HG02938 (cell line): ENCODE results near the gene NFYC.
"Not testable (repeated sequence)": the region's sequence is repeated elsewhere in the genome, so short reads cannot be mapped to it uniquely, and the experiment has no call there.

Experiments
- ATAC-seq: cut with Tn5 transposase; IDR thresholded peaks from one replicate; pipeline ENCODE4 v1.9.1; 2021; ENCODE audit warnings: mild to moderate bottlenecking, moderate library complexity; ENCODE audit not compliant: unreplicated experiment

Gene NFYC

DNA sequence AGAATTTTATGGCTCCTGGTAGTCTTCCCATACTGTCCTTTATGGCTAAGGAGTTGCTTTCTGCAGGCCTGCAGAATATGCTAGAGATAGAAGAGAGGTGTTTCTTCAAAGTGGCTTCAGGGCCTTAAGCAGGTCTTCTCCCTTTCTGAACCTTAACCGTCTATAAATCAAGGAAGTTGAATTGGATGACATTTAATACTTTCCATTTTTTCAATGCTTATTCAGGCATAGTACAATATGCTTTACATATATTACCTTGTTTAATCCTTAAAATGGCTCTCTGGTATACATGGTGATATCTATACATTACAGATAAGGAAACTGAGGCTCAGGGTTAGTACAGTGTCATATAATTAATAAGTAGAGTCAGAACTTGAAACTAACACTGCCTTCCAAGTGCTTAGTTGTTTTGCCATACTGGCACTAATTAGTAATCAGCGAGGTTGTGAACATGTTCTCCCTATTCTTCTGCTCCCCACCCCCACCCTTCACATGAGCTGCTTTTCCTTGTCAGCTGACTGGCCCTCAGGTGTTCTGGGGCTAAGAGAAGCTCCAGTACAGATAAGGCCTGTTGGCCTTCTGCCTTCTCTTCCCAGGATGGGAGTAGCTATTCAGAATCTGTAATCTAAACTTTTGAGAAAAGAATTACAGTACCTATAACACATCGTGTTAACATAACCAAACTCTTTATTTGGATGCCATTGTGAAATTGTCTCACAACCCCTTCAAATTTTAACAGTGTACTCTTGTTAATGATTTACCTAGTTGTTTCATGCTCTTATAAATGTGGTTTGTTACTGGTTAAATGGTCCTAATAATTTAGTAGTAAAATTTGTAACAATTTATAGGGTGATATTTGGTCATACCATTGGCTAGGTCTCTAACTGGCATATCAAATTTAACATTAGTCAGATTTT is 13.6 kb downstream of the NFYC start:
- ATAC-seq = no peak

- ATAC-seq = no peak
Measured at GRCh38 chr1:40706626-40707025, 15.1 kb downstream of the NFYC start.

DNA sequence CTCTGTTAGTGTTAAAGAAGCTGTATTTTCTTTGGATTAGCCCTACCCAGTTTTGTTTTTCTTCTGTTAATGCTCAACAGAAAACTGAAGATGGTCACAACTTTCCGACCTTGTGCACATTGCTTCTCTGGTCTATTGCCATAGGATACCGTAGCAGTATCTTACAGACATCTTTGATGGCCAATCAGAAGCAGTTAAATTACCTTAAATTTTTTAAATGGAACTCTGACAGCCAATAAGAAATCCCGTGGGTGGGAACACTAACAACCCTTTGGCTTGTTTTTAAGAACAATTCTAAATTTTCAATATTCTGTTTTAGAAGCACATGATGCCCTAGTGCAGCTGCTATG is 17.2 kb downstream of the NFYC start:
- ATAC-seq = peak; percentile 63

- peak; percentile 94 for ATAC-seq
Measured at GRCh38 chr1:40709100-40709801, 17.7 kb downstream of the NFYC start.

- no peak for ATAC-seq
Measured at GRCh38 chr1:40709802-40710278, 18.3 kb downstream of the NFYC start.

DNA sequence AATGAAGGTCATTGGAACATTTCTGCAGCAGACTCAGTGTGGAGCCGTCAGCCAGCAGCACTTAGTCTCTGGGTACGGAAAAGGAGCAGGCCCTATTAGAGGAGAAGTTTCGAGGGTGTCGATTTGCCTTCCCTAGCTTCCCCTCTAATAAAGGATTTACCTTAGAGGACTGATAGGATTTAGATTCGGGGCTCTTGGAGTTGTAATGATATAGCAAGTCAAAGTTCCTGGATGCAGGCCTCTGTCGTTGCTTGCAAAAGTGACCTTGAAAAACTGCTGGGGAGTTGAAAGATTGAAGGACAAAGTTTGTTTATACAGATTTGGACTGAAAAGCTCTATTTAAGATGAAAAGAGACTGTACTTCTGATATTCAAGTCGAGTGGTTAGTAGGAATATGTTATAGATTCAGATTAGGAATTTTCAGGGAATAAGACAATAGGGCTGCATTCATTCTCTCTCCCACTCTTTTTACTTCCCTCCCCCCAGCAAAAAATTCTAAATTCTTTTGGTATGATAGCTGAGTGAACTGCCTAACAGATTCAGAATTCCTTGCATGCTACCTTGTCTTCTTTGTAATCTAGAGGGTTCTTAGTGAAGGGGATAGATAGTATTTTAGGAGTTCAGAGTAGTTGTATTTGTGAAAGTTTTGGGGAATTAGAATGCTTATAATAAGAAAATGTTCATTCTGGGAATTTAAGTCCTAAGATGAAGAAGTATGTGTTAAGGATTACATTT is 19.2 kb downstream of the NFYC start:
- no peak for ATAC-seq

DNA sequence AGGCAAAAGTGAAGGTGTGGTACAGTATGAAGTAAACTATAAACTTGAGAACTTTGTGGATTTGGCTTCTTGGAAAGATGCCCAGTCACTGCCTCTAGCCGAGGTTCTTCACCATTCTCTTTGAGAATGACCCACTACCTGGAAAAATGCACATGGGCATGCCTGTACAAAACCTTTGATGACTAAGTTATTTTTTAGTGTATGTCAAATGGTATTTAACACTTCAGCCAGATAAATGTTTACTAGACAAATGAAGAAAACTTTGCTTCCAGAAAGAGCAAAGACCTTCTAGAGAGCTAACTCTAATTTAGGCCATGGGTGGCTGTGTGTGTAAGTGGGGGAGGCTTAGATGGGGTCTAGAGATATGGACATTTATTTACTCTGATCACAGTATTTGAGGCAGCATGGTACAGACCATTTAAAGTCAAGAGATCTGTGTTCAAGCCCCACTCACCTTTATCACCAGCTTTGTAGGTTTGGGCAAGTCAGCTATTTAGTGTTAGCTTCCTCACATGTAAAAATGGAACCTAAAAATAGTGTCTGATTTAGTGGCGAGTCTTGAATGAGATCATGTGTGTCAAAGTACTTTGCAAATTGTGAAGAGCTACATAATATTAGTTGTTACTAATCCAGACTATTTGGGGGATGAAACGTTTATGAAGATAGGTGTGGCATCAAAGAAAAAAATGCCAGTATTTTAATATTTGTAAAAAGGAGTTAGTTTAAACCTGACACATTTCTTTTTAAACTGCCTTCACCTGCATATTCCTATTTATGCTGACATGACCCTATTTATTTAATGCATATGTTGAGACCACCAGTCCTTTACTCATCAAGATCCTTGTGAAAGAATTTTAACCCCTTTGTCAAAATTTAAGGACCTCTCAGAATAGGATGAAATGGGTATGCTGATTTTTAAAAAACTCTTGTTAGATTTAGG is 20.2 kb downstream of the NFYC start:
- ATAC-seq = no peak

DNA sequence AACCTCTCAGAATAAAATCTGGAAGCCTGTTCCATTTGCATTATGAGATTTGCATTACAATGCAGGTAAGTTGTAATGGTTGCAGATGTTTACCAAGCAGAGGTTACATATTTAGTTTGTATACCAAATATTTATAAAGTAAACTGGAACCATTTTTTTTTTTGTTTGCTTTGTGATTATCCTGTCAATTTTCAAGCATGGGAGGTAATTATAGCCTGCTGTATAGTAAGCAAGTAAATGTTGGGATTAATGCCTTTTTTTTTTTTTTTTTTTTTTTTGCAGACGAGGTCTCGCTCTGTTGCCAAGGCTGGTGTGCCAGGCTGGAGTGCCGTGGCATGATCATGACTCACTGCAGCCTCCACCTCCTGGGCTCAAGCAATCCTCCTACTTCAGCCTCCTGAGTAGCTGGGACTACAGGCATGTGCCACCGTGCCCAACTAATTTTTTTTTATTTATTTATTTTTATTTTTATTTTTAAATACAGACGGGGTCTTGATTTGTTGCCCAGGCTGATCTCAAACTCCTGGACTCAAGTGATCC is 21.0 kb downstream of the NFYC start:
- ATAC-seq = no peak

DNA sequence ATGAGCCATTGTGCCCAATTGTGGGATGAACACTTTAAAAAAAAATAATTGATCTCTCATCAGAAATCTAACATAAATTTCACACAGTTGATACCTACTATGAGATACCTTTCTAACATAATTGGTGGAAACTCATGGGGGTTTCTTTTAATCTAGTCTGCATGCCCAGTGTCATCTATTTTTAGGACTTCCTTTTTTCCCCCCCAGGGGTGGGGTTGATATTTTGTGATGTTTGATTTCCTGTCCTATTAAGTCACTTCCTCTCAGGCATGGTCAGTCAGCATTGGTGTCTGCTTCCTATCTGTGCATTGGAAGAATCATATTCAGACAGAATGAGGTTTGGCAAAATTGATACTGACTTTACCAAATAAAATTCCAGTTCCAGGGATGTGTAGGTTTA is 21.5 kb downstream of the NFYC start:
- no peak for ATAC-seq

DNA sequence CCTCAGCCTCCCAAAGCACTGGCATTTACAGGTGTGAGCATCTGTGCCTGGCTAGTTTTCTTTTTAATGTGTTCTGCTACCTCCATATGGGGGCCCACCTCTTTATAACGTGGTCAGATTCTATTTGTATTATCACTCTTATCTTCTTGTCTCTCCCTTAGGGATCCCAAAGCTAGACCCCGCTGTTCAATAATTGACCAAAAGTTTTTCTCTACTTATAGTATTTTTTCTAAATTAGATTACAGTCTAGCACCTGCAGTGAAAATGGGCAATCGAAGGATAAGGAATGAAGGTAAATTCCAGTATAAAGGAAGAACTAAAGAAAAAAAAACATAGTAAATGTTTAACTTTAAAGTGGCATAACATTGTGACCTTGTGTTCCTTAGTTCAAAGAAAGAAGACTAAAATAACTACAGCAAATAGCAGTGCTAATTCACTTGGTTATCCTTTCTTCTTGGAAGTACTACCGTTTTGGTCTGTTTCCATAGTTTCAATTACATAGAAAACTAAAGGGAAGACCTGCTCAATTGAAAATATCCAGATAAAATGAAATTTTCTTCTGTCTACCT is 24.1 kb downstream of the NFYC start:
- no peak for ATAC-seq

DNA sequence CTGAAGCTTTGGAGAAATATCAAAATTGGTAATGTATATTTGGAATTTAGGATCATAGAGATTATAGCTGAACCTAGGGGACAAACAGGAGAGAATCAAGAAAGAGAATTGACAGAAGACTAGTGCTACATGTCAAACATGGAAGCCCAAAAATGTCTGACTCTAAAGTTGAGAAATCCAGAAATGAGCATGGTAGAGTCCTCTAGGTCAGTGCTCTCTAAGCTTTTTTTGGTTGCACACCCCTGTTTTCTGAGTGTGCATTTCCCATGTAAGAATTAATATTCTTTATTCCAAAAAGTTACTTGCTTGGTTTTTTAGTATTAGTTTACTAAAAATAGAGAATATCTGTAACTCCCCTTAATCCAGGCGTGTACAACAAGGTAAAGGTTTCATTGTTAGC is 25.6 kb downstream of the NFYC start:
- ATAC-seq = no peak

DNA sequence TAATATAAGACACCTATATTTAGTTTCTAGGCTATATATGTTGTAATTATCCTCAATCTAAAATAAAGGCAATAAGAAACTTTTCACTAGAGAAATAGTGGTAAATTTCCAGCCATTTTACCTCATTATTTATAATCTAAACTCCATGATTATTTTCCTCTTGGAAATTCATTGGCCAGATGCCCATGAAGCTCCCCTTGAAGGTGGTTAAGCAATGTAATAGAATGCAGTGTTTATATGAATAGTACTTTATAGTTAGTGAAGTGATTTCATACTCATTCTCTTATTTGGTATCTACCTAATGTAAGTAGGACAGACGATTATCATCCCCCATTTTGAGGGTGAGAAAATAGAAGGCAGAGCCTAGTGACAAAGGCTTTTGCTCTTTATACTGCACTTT is 26.5 kb downstream of the NFYC start:
- no peak for ATAC-seq

DNA sequence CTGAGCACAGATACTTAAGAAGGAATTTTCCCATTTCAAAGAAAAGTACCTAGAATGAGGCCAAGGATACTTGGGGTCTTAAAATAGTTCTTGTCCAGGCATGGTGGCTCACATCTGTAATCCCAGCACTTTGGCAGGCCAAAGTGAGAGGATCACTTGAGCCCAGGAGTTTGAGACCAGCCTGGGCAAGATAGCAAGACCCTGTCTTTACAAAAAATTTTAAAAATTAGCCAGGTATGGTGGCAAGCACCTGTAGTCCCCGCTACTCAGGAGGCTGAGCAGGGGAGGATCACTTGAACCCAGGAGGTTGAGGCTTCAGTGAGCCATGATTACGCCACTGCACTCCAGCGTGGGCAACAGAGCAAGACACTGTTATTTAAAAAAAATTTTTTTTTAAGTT is 29.0 kb downstream of the NFYC start:
- ATAC-seq = no peak

DNA sequence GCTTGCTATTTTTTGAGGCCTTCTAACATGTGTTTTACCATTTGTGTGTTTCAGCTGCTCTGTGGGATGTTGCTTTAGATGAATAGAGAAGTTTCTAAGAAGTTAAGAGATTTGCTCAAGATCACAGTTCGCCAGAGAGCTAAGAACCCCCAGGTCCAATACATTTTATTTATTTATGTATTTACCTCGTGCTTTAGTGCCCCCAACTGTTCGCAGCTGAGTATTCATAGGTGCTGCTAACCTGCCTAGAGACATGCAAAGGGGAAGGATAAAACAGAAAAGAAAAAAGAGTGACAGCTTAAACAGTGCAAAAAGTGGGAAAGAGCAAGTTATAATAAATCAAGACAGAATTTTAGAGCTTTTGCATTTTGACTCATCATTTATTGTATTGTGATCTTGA is 31.1 kb downstream of the NFYC start:
- ATAC-seq = no peak

DNA sequence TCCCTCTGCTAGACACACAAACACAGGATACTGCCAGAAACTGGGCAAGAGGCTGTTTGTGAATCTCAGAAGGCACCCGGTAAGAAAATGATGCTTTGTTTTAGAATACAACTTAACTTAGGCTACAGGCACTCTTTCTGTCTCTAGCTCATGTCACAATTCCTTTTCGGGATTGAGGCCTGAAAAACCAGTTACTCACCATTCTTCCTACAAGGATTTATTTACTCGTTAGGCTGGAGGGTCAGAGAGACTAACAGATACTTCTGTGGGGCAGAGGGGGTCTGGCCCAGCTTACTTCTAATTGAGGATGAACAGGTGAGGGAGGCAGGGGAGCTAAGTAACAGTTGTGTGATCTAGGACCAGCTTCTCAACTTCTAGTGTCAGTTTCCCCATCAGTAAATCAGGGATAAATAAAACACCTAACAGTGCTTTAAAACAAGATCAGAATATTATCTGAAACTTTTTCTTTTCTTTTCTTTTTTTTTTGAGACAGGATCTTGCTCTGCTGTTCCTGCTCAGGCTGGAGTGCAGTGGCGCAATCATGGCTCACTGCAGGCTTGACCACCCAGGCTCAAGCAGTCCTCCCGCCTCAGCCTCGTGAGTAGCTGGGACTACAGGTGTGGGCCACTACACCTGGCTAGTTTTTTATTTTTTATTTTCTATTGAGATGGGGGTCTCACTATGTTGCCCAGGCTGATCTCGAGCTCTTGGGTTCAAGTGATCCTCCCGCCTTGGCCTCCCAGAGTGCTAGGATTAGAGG is 31.9 kb downstream of the NFYC start:
- ATAC-seq = no peak

DNA sequence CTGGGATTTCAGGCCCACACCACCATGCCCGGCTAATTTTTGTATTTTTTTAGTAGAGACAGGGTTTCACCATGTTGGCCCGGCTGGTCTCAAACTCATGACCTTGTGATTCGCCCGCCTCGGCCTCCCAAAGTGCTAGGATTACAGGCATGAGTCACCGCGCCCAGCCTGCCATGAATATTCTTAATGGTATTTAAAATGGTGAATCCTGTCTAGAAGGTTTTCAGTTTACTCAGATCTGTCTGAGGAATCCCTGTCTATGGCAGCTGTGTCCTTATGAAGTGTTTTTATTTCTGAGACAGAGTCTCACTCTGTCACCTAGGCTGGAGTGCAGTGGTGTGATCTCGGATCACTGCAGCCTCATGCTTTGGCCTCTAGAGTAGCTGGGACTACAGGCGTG is 36.2 kb downstream of the NFYC start:
- ATAC-seq = not testable (repeated sequence)

DNA sequence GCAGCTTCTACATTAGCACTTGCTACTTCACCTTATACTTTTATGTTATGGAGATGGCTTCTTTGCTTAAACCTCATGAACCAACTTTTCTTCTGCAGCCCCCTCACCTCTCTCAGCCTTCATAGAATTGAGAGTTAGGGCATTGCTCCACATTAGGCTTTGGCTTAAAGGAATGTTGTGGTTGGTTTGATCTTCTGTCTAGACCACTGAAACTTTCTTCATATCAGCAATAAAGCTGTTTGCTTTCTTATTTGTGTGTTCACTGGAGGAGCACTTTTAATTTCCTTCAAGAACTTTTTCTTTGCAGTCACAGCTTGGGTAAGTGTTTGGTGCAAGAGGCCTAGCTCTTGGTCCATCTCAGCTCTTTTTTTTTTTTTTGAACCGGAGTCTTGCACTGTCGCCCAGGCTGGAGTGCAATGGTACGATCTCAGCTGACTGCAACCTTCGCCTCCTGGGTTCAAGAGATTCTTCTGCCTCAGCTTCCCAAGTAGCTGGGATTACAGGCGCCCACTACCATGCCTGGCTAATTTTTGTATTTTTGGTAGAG is 37.9 kb downstream of the NFYC start:
- ATAC-seq = not testable (repeated sequence)

- no peak for ATAC-seq
Measured at GRCh38 chr1:40732756-40733301, 41.3 kb downstream of the NFYC start.
